Sigmoid colon (tissue), 7 donors: ENCODE results near the gene BRINP1. TPM values are rescaled to one million over a fixed set of nuclear protein-coding genes. Genes with fewer than 3 reads are reported as not detected.

Source experiments
- DNase-seq: peaks from one replicate; pipeline ENCODE4 v3.0.0-alpha.2; 2019
- H3K27ac ChIP-seq, 4 donors: fragments of 200-600 bp; sonication (generic); one replicate each; pipeline ENCODE4 v1.5.1; 2016 to 2019; ENCODE audit warnings: mild to moderate bottlenecking in 1 of 4
- H3K27me3 ChIP-seq, 3 donors: fragments of 200-600 bp; sonication (generic); one replicate each; pipeline ENCODE4 v1.5.1; 2019; ENCODE audit warnings: mild to moderate bottlenecking in 1 of 3
- H3K36me3 ChIP-seq, 4 donors: fragments of 200-600 bp; sonication (generic); one replicate each; pipeline ENCODE4 v1.5.1; 2016 to 2019
- H3K4me1 ChIP-seq, 4 donors: fragments of 200-600 bp; sonication (generic); one replicate each; pipeline ENCODE4 v1.5.1; 2017 to 2019
- H3K4me3 ChIP-seq, 4 donors: fragments of 200-600 bp; sonication (generic); one replicate each; pipeline ENCODE4 v1.5.1; 2017 to 2019; ENCODE audit warnings: mild to moderate bottlenecking in 2 of 4, moderate library complexity in 1 of 4
- H3K9me3 ChIP-seq, 4 donors: fragments of 200-600 bp in 3 of 4; sonication (generic) in 3 of 4; one replicate each; pipeline versions ENCODE4 v1.5.1 to v1.6.1; 2013 to 2019
- EP300 ChIP-seq, 4 donors: sonication (generic); formaldehyde crosslinking; IDR thresholded peaks; one replicate each; pipeline ENCODE4 v1.6.1; 2017; ENCODE audit warnings: antibody characterized with exemption in 4 of 4
- POLR2A ChIP-seq, 2 donors: fragments of 450-650 bp; IDR thresholded peaks; one replicate each; pipeline ENCODE4 v1.6.1; 2016; ENCODE audit warnings: antibody characterized with exemption in 2 of 2, mild to moderate bottlenecking in 2 of 2, moderate library complexity in 2 of 2
- POLR2AphosphoS5 ChIP-seq, 4 donors: sonication (generic); formaldehyde crosslinking; IDR thresholded peaks; one replicate each; pipeline ENCODE4 v1.6.1; 2017; ENCODE audit warnings: antibody characterized with exemption in 4 of 4
- WGBS, 2 donors: extraction: QIAGEN DNeasy Blood & Tissue Kit; methylation state at CpG; one replicate each; pipeline ENCODE4 v1.1.7; 2013; 5-methylcytosine and 5-hydroxymethylcytosine counted together
- intact Hi-C: fragments of 100-400 bp; cut with DNase I; formaldehyde crosslinking; loops from one replicate; pipeline ENCODE4 v1.15.1; 2023
- polyA plus RNA-seq, 3 donors: library from polyadenylated mRNA; stranded (reverse); fragments of 200-250 nt; gene quantifications; one replicate each; pipeline ENCODE4 v1.2.3, GENCODE V29; 2013
- total RNA-seq, 4 donors: library from RNA; depleted of rRNA; stranded (reverse); fragments of >200 nt; gene quantifications; one replicate each; pipeline ENCODE4 v1.1.0, GENCODE V29; 2016
- TF ChIP-seq, protein P1 (sequence below), 4 experiments: fragments of 450-650 bp in 3 of 4; fragments of 200-600 bp in 1 of 4; IDR thresholded peaks; one replicate each; pipeline ENCODE4 v1.5.1; 2016 to 2019; ENCODE audit warnings: antibody characterized with exemption in 4 of 4, mild to moderate bottlenecking in 3 of 4, moderate library complexity in 2 of 4
- donor health status: healthy with polysubstance abuse.
- donor health status: Bipolar disorder and iron deficiency.
- donor health status: healthy.

BRINP1 gene
- total and polyA plus RNA-seq, 7 donors: 0.19 to 0.71 (median 0.27) TPM; not detected in 3

DNA sequence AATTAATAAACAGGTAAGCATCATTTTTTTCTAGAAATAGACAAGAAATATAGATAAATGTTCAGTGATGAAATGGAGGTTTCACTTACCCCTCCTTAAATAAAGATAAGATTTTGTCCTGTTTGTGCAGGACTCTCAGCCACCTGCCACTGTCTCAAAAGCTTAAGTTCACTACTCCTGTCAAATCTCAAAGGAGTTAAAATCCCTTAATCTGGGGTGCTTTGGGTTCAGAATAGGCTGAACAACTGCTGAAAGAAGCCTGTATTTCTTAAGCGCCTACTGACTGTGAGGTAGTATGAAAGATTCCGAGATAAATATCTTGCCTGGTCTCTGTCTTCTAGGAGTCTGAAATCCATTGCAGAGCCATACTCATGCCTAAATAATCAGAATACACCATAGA lies 3.7 kb upstream of the BRINP1 start:
- no peaks in the 10 kb centered on the region for H3K36me3 ChIP-seq
- no peak overlapping the region for H3K4me3 ChIP-seq
- H3K4me1 ChIP-seq: peaks cover 0 to 14% (median 11%) of the 10 kb centered on the region in 4 donors
- intact Hi-C loops: no loop called here
- no peak for TF ChIP-seq EP300 (IDR thresholded peaks at IDR 0.05)
- no peak for DNase-seq
- H3K27me3 ChIP-seq: peaks cover 10 to 27% (median 19%) of the 10 kb centered on the region in 3 donors
- WGBS, 2 donors: 94 to 95% methylated on average over 2 of the region's 2 CpGs
- no peak overlapping the region for H3K27ac ChIP-seq
- H3K9me3 ChIP-seq: peaks cover 0 to 2% (median 0%) of the 10 kb centered on the region in 4 donors

DNA sequence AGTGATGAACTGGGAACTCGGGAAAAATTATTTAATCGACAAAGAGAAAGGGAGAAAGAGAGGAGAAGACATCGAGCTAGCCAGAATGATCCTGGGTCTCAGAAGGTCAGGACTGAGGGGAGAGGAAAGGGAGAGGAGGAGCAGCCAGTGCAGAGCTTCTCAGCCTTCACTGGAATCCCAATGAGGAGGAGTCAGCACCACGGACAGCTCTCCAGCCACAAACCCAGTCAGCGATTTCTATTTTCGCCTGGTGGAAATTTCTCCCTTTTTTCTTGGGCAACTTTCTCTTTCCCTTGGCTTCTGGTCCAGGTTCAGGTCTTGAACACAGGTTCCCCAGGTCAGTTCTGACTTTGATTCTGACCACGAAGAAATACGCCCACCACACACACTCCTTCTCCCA lies 1.6 kb upstream of the BRINP1 start:
- no peak for TF ChIP-seq POLR2AphosphoS5 (IDR thresholded peaks at IDR 0.05)
- no peak for TF ChIP-seq POLR2A (IDR thresholded peaks at IDR 0.05)
- TF ChIP-seq EP300 (IDR thresholded peaks at IDR 0.05): no peak
- TF ChIP-seq, protein P1, sequence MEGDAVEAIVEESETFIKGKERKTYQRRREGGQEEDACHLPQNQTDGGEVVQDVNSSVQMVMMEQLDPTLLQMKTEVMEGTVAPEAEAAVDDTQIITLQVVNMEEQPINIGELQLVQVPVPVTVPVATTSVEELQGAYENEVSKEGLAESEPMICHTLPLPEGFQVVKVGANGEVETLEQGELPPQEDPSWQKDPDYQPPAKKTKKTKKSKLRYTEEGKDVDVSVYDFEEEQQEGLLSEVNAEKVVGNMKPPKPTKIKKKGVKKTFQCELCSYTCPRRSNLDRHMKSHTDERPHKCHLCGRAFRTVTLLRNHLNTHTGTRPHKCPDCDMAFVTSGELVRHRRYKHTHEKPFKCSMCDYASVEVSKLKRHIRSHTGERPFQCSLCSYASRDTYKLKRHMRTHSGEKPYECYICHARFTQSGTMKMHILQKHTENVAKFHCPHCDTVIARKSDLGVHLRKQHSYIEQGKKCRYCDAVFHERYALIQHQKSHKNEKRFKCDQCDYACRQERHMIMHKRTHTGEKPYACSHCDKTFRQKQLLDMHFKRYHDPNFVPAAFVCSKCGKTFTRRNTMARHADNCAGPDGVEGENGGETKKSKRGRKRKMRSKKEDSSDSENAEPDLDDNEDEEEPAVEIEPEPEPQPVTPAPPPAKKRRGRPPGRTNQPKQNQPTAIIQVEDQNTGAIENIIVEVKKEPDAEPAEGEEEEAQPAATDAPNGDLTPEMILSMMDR (IDR thresholded peaks at IDR 0.05): no peak
- Histone ChIP-seq H3K9me3 (peaks cover 0 to 2% (median 0%) of the 10 kb centered on the region in 4 donors), H3K27me3 (peaks cover 10 to 36% (median 26%) of the 10 kb centered on the region in 3 donors), H3K4me1 (peaks cover 0 to 14% (median 11%) of the 10 kb centered on the region in 4 donors), H3K27ac (no peak overlapping the region), H3K4me3 (no peak overlapping the region), H3K36me3 (no peaks in the 10 kb centered on the region)
- WGBS, 2 donors: 7 to 12% methylated on average over 8 of the region's 8 CpGs
- intact Hi-C loops: no loop called here
- DNase-seq: no peak

DNA sequence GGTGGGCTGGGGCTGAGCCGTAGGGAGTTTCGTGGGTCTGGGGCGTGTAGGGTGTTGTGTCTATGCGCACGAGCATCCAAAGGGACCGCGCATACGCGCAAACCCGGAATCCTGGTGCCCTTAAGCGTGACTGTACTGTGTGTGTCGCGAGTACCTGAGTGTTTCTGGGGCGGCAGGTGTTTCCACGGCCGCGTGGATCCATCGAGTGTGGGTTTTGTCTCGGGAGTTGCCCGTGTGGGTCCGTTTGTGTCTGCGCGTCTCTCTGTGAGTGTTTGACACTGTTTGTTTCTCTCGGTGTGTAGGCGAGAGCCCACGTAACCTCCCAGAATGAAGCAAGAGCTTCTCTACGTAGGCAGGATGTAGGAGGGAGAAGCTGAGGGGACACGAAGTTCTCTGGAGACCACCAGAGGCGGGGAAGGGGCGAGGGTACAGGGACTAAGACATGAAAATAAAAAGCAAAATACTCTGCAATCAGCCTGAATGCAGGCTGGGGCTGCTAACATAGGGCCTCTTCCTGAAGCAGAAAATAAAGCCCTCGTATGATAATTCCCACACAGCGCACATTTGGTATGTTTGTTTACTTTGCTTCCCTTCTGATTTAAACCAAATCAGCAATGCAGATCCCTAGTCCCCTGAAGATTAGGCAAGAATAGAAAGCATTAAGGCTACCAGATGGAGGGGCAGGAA lies 588 bp upstream of the BRINP1 start:
- WGBS, 2 donors: 9 to 14% methylated on average over 32 of the region's 32 CpGs
- Histone ChIP-seq H3K36me3 (no peaks in the 10 kb centered on the region), H3K9me3 (peaks cover 0 to 2% (median 0%) of the 10 kb centered on the region in 4 donors), H3K4me1 (peaks cover 0 to 14% (median 11%) of the 10 kb centered on the region in 4 donors), H3K27me3 (peaks cover 10 to 36% (median 26%) of the 10 kb centered on the region in 3 donors), H3K4me3 (peak overlapping the region in 2 of 4 donors; percentile 29 to 34), H3K27ac (no peak overlapping the region)
- DNase-seq: no peak
- TF ChIP-seq EP300 (IDR thresholded peaks at IDR 0.05) (no peak), POLR2AphosphoS5 (IDR thresholded peaks at IDR 0.05) (no peak), POLR2A (IDR thresholded peaks at IDR 0.05) (no peak)
- TF ChIP-seq, protein P1 (IDR thresholded peaks at IDR 0.05): no peak
- intact Hi-C loops: no loop called here

DNA sequence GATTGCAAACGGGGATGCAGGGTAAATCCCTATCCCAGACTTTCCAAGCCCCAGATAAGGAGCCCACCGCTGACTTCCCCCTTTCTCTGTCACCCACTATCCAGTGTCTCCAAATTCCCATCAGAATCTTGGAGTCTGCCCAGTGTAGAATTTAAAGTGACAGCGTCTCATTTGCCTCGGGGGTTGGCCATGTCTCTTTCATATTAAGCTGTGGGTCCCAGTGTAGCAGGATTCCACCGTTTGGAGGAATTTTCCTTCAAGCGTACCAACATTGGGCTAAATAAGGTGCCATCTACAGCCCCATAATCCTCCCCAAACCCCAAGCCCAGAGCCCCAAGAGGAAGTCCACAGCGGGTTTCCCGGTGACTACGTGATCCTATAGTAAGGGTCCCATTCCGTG lies 1.1 kb downstream of the BRINP1 start:
- intact Hi-C loops: no loop called here
- DNase-seq: no peak
- 5 to 13% methylated on average over 10 of the region's 10 CpGs for WGBS, 2 donors
- Histone ChIP-seq H3K9me3 (peaks cover 0 to 2% (median 0%) of the 10 kb centered on the region in 4 donors), H3K27ac (no peak overlapping the region), H3K4me3 (no peak overlapping the region), H3K36me3 (no peaks in the 10 kb centered on the region), H3K4me1 (peaks cover 0 to 14% (median 11%) of the 10 kb centered on the region in 4 donors), H3K27me3 (peaks cover 10 to 36% (median 26%) of the 10 kb centered on the region in 3 donors)
- TF ChIP-seq, protein P1 (IDR thresholded peaks at IDR 0.05): no peak
- TF ChIP-seq POLR2AphosphoS5 (IDR thresholded peaks at IDR 0.05): no peak
- no peak for TF ChIP-seq EP300 (IDR thresholded peaks at IDR 0.05)
- TF ChIP-seq POLR2A (IDR thresholded peaks at IDR 0.05): no peak

DNA sequence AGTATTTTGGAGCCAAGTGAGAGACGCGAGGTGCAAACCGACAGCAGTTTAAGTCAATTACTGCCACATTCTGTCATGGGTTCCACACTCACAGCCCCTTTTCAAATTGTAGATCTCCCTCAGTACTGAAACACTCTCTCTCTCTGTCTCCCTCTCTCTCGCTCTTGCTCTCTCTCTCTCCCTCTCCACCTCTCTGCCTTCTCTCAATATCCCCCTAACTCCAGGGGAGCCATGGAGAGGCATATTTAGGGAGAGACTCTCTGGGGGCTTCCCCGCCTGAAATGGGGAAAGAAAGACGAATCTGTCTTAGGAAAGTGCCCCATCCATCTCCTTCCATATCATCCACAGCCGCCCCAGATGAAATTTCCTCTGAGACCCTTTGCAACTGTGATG lies 1.6 kb downstream of the BRINP1 start:
- no peak for TF ChIP-seq EP300 (IDR thresholded peaks at IDR 0.05)
- TF ChIP-seq POLR2A (IDR thresholded peaks at IDR 0.05): no peak
- Histone ChIP-seq H3K4me1 (peaks cover 0 to 14% (median 11%) of the 10 kb centered on the region in 4 donors), H3K4me3 (no peak overlapping the region), H3K9me3 (peaks cover 0 to 2% (median 0%) of the 10 kb centered on the region in 4 donors), H3K27me3 (peaks cover 10 to 36% (median 26%) of the 10 kb centered on the region in 3 donors), H3K36me3 (no peaks in the 10 kb centered on the region), H3K27ac (no peak overlapping the region)
- DNase-seq: no peak
- WGBS, 2 donors: 18 to 22% methylated on average over 7 of the region's 7 CpGs
- intact Hi-C loops: no loop called here
